A549 (cell line): Measurements from ENCODE around the gene KDELR1. TPM values are rescaled to one million over a fixed set of nuclear protein-coding genes. Genes with fewer than 3 reads are reported as not detected.

Source experiments
- ATAC-seq, 2 experiments: fragments of 200-7000 bp in 1 of 2; fragments of >200 bp in 1 of 2; cut with Nextera tagmentation in 1 of 2; cut with Tn5 transposase in 1 of 2; 3 replicates each; pipeline versions ENCODE4 v1.8.0 to v1.9.1; 2018 to 2020; ENCODE audit warnings: mild to moderate bottlenecking in 1 of 2, moderate library complexity in 1 of 2
- CTCF ChIA-PET: fragments of 300-600 bp; sonication (Branson Sonifier 250); formaldehyde crosslinking; extraction: SDS; loops from one replicate; lab custom pipeline; 2021; ENCODE audit warnings: antibody characterized with exemption, inconsistent platforms; lab: Yijun Ruan, JAX
- POLR2A ChIA-PET: fragments of 350-600 bp; formaldehyde crosslinking; extraction: SDS; loops from one replicate; lab custom pipeline; 2021; ENCODE audit warnings: antibody characterized with exemption, inconsistent platforms; lab: Yijun Ruan, JAX
- DNase-seq, 2 experiments: peaks; one replicate each; pipeline versions ENCODE4 v3.0.0 to v3.0.0-alpha.2; 2011 to 2016; ENCODE audit warnings: low read depth in 1 of 2, low spot score in 1 of 2
- FAIRE-seq: peaks from 2 replicates; lab custom pipeline; 2011; peaks lifted over from hg19 to GRCh38; lab: Jason Lieb, UNC
- H3K27ac ChIP-seq, 2 experiments: fragments of >200 bp; sonication (Bioruptor Twin); formaldehyde crosslinking; 3 replicates each; pipeline ENCODE4 v1.5.1; 2016 to 2017
- H3K4me1 ChIP-seq: fragments of >200 bp; sonication (Bioruptor Twin); formaldehyde crosslinking; 3 replicates; pipeline ENCODE4 v1.6.1; 2016
- H3K4me2 ChIP-seq: fragments of >200 bp; sonication (Bioruptor Twin); formaldehyde crosslinking; 3 replicates; pipeline ENCODE4 v1.6.1; 2016
- H3K4me3 ChIP-seq: fragments of >200 bp; sonication (Bioruptor Twin); formaldehyde crosslinking; 3 replicates; pipeline ENCODE4 v1.5.1; 2016
- H3K9me3 ChIP-seq: fragments of >200 bp; sonication (Bioruptor Twin); formaldehyde crosslinking; 3 replicates; pipeline ENCODE4 v1.6.1; 2016
- CBX2 ChIP-seq: fragments of 200-600 bp; sonication (generic); IDR thresholded peaks from 2 replicates; pipeline ENCODE4 v1.6.1; 2016; ENCODE audit warnings: low read depth, mild to moderate bottlenecking, borderline replicate concordance
- CBX8 ChIP-seq: fragments of 200-600 bp; sonication (generic); IDR thresholded peaks from 2 replicates; pipeline ENCODE4 v1.6.1; 2016
- CEBPB ChIP-seq, 2 experiments: fragments of >200 bp in 1 of 2; sonication (Bioruptor Twin) in 1 of 2; formaldehyde crosslinking in 1 of 2; IDR thresholded peaks; 2 replicates each; pipeline ENCODE4 v1.6.1; 2012 to 2016
- CHD2 ChIP-seq: fragments of 150-350 bp; IDR thresholded peaks from 2 replicates; pipeline ENCODE4 v1.6.1; 2014; ENCODE audit warnings: low read length; ENCODE audit not compliant: partially characterized antibody
- E2F6 ChIP-seq: IDR thresholded peaks from 2 replicates; pipeline ENCODE4 v1.6.1; 2012; ENCODE audit warnings: low read depth, borderline replicate concordance
- ELK1 ChIP-seq: fragments of 150-350 bp; IDR thresholded peaks from 2 replicates; pipeline ENCODE4 v1.6.1; 2014; ENCODE audit warnings: low read depth, mild to moderate bottlenecking, low read length
- EP300 ChIP-seq, 2 experiments: fragments of >200 bp; sonication (Bioruptor Twin); formaldehyde crosslinking; IDR thresholded peaks; 2 replicates in 1 of 2; 3 replicates in 1 of 2; pipeline ENCODE4 v1.6.1; 2016 to 2017
- FOSB ChIP-seq: fragments of 250-450 bp; sonication (Bioruptor Pico); IDR thresholded peaks from 2 replicates; pipeline ENCODE4 v1.5.0; 2020; ENCODE audit warnings: mild to moderate bottlenecking, moderate library complexity
- HDAC2 ChIP-seq: fragments of 200-600 bp; sonication (generic); IDR thresholded peaks from 2 replicates; pipeline ENCODE4 v1.6.1; 2016
- HMGXB4 ChIP-seq: fragments of 250-450 bp; sonication (Bioruptor Pico); IDR thresholded peaks from 2 replicates; pipeline ENCODE4 v1.5.0; 2021; ENCODE audit warnings: mild to moderate bottlenecking, moderate library complexity, borderline replicate concordance
- MAFK ChIP-seq: fragments of 450-650 bp; IDR thresholded peaks from 2 replicates; pipeline ENCODE4 v1.6.1; 2014; ENCODE audit not compliant: partially characterized antibody
- NR3C1 ChIP-seq: fragments of >200 bp; sonication (Bioruptor Twin); formaldehyde crosslinking; IDR thresholded peaks from 3 replicates; pipeline ENCODE4 v1.6.1; 2017
- POLR2A ChIP-seq: IDR thresholded peaks from 2 replicates; pipeline ENCODE4 v1.6.1; 2012; ENCODE audit warnings: mild to moderate bottlenecking, low read length
- REST ChIP-seq: fragments of 200-600 bp; sonication (generic); IDR thresholded peaks from 2 replicates; pipeline ENCODE4 v1.6.1; 2016; ENCODE audit warnings: antibody characterized with exemption, mild to moderate bottlenecking, moderate library complexity
- SMC3 ChIP-seq: fragments of >200 bp; sonication (Bioruptor Twin); formaldehyde crosslinking; IDR thresholded peaks from 3 replicates; pipeline ENCODE4 v1.6.1; 2018; ENCODE audit warnings: inconsistent platforms
- SREBF2 ChIP-seq: fragments of 450-650 bp; IDR thresholded peaks from 2 replicates; pipeline ENCODE4 v1.6.1; 2014; ENCODE audit warnings: mild to moderate bottlenecking, moderate library complexity
- TFCP2L1 ChIP-seq: fragments of 250-450 bp; sonication (Bioruptor Pico); IDR thresholded peaks from 2 replicates; pipeline ENCODE4 v1.5.0; 2021; ENCODE audit warnings: mild to moderate bottlenecking
- ZFP36 ChIP-seq: fragments of 450-650 bp; IDR thresholded peaks from 2 replicates; pipeline ENCODE4 v1.6.1; 2014; ENCODE audit warnings: borderline replicate concordance; ENCODE audit not compliant: partially characterized antibody
- ZSCAN20 ChIP-seq: fragments of 250-450 bp; sonication (Bioruptor Pico); IDR thresholded peaks from 2 replicates; pipeline ENCODE4 v1.8.0; 2022; ENCODE audit warnings: mild to moderate bottlenecking, moderate library complexity
- WGBS: methylation state at CpG from one replicate; pipeline ENCODE4 v1.1.6; 2017; ENCODE audit errors: missing lambda C conversion rate; 5-methylcytosine and 5-hydroxymethylcytosine counted together
- polyA plus RNA-seq, 4 experiments: library from polyadenylated mRNA; depleted of rRNA in 3 of 4; stranded (reverse); fragments of >200 nt; fragmentation: RNase III in 1 of 4; extraction: RNeasy Plus Mini Kit Qiagen cat#74134 plus additional on column Dnase treatment in 1 of 4; gene quantifications; 2 replicates in 3 of 4; 3 replicates in 1 of 4; pipeline ENCODE4 v1.2.3, GENCODE V29; 2011 to 2017

The KDELR1 gene
- polyA plus RNA-seq, 2 of the 4 experiments (the other 2 are of a cell fraction) = 200 to 302 TPM

GRCh38 chr19:48371367-48371766, 20.0 kb downstream of the KDELR1 start (continued):
- no peak for TF ChIP-seq REST
- no peak for TF ChIP-seq FOSB (CRISPR knock-in tag)
- no peak for TF ChIP-seq ZFP36
- no peak for TF ChIP-seq HMGXB4 (CRISPR knock-in tag)
- no peak for TF ChIP-seq POLR2A
- TF ChIP-seq, all 56 proteins: peak for 0

GRCh38 chr19:48370955-48371354, 20.4 kb downstream of the KDELR1 start:
- POLR2A ChIA-PET = no interaction called here
- ATAC-seq (no peak), DNase-seq (no peak), FAIRE-seq (no peak)
- WGBS = 95% methylated on average over 4 of the region's 4 CpGs
- H3K4me1 ChIP-seq = peaks cover 23% of the 10 kb centered on the region
- H3K4me3 ChIP-seq = no peak overlapping the region
- CTCF ChIA-PET = interaction anchor here (0.6 to 6.7 kb wide), 9 partner anchors 10 to 619 kb away, joined by 3 to 54 read pairs (median 3); partner anchors contain the start of gene KDELR1
- H3K4me2 ChIP-seq = no peak overlapping the region
- no peaks in the 10 kb centered on the region for H3K9me3 ChIP-seq
- no peak for TF ChIP-seq SREBF2
- TF ChIP-seq HDAC2 = no peak
- TF ChIP-seq SMC3 = no peak
- TF ChIP-seq TFCP2L1 (CRISPR knock-in tag) = no peak
- no peak for TF ChIP-seq E2F6
- TF ChIP-seq ELK1 = no peak
- no peak for TF ChIP-seq CHD2
- TF ChIP-seq CBX8 = no peak
- TF ChIP-seq CEBPB (IDR thresholded peaks at IDR 0.05) = no peak
- TF ChIP-seq NR3C1 = no peak
- H3K27ac ChIP-seq = peak overlapping the region in 1 of 2 experiments; percentile 81; a peak in 3 of 6 replicates

- POLR2A ChIA-PET = no interaction called here
- WGBS = 92% methylated on average over 10 of the region's 14 CpGs
- no peak for ATAC-seq
- Histone ChIP-seq H3K27ac (peak overlapping the region in 1 of 2 experiments; percentile 27; a peak in 1 of 6 replicates), H3K9me3 (no peaks in the 10 kb centered on the region), H3K4me1 (peaks cover 28% of the 10 kb centered on the region), H3K4me3 (no peak overlapping the region), H3K4me2 (no peak overlapping the region)
- TF ChIP-seq ZSCAN20 (CRISPR knock-in tag) = no peak
- TF ChIP-seq EP300 (IDR thresholded peaks at IDR 0.05) = no peak
- no peak for TF ChIP-seq CBX2
- no peak for TF ChIP-seq MAFK
- DNase-seq = no peak
- FAIRE-seq = no peak
- CTCF ChIA-PET = interaction anchor here (1.2 to 6.7 kb wide), 2 partner anchors 21 to 22 kb away, joined by 3 to 54 read pairs; partner anchors contain the start of gene KDELR1
Measured at GRCh38 chr19:48368936-48369335, 22.4 kb downstream of the KDELR1 start.
